HCT116 (cell line): ENCODE data around the gene GYPC. TPM values are rescaled to one million over a fixed set of nuclear protein-coding genes. Genes with fewer than 3 reads are reported as not detected.

Experiments used
- ATAC-seq: fragments of 200-7000 bp; cut with Tn5 transposase; 2 replicates; pipeline ENCODE4 v1.9.1; 2020; ENCODE audit warnings: mild to moderate bottlenecking, moderate library complexity
- BruUV-seq: library from RNA; stranded (reverse); fragments of 400-500 nt; replicated peaks from 2 replicates; lab custom pipeline; 2021; lab: Mats Ljungman, UMichigan
- CTCF ChIA-PET: fragments of 300-600 bp; sonication (Branson Sonifier 250); formaldehyde crosslinking; loops from one replicate; lab custom pipeline; 2021; ENCODE audit warnings: antibody characterized with exemption; lab: Charles Lee
- POLR2A ChIA-PET: fragments of 300-600, 350-600 bp; sonication (Branson Sonifier 250); formaldehyde crosslinking; loops from one replicate; lab custom pipeline; 2021; ENCODE audit warnings: antibody characterized with exemption; lab: Charles Lee
- RAD21 ChIA-PET, 2 experiments: fragments of 300-600 bp; sonication (Branson Sonifier 250); formaldehyde crosslinking; loops; one replicate each; lab custom pipeline; 2023; ENCODE audit warnings: low total read pairs in 2 of 2; ENCODE audit not compliant: uncharacterized antibody in 2 of 2, unreplicated experiment in 2 of 2, low non-redundant PET in 1 of 2; lab: Charles Lee
- DNase-seq: peaks from one replicate; pipeline ENCODE4 v3.0.0-alpha.2; 2010; ENCODE audit warnings: low read depth, low spot score
- H2AFZ ChIP-seq: fragments of 200-600 bp; shearing (Covaris generic), sonication (generic); 2 replicates; pipeline ENCODE4 v1.6.1; 2017; ENCODE audit warnings: low read depth, mixed run types, mixed read lengths, antibody characterized with exemption, low read length; ENCODE audit not compliant: poor library complexity, severe bottlenecking
- H3K27ac ChIP-seq: 2 replicates; pipeline ENCODE4 v1.5.1; 2012; ENCODE audit warnings: low read depth, low read length
- H3K27me3 ChIP-seq: fragments of 200-600 bp; sonication (generic); 2 replicates; pipeline ENCODE4 v1.6.1; 2016; ENCODE audit warnings: mixed run types, low read length, mixed read lengths; ENCODE audit not compliant: insufficient read depth
- H3K36me3 ChIP-seq, 2 experiments: fragments of 200-500 bp in 1 of 2; fragments of 200-600 bp in 1 of 2; sonication (Bioruptor generic) in 1 of 2; sonication (generic) in 1 of 2; 2 replicates each; pipeline versions ENCODE4 v1.5.1 to v1.6.1; 2014 to 2016; ENCODE audit warnings: low read length in 2 of 2, inconsistent platforms in 1 of 2, mixed read lengths in 1 of 2, mixed run types in 1 of 2; ENCODE audit not compliant: insufficient read depth in 2 of 2, control insufficient read depth in 1 of 2
- H3K4me1 ChIP-seq, 2 experiments: fragments of 200-600 bp in 1 of 2; sonication (generic) in 1 of 2; 2 replicates each; pipeline versions ENCODE4 v1.5.1 to v1.6.1; 2012 to 2017; ENCODE audit warnings: low read length in 2 of 2, inconsistent platforms in 1 of 2, mild to moderate bottlenecking in 1 of 2, mixed read lengths in 1 of 2, mixed run types in 1 of 2, moderate library complexity in 1 of 2; ENCODE audit not compliant: insufficient read depth in 2 of 2, control insufficient read depth in 1 of 2
- H3K4me2 ChIP-seq: fragments of 200-600 bp; sonication (generic); 2 replicates; pipeline ENCODE4 v1.6.1; 2017; ENCODE audit warnings: mixed run types, low read length, mixed read lengths
- H3K4me3 ChIP-seq, 2 experiments: fragments of 200-600 bp in 1 of 2; sonication (generic) in 1 of 2; replicated peaks in 1 of 2; 2 replicates each; pipeline ENCODE4 v1.5.1; 2011 to 2016; ENCODE audit warnings: low read length in 2 of 2, control low read depth in 1 of 2, low read depth in 1 of 2, mild to moderate bottlenecking in 1 of 2, mixed read lengths in 1 of 2, mixed run types in 1 of 2
- H3K79me2 ChIP-seq: fragments of 200-600 bp; sonication (generic); 2 replicates; pipeline ENCODE4 v1.6.1; 2017; ENCODE audit warnings: mild to moderate bottlenecking, mixed run types, low read length, moderate library complexity, mixed read lengths; ENCODE audit not compliant: insufficient read depth
- H3K9ac ChIP-seq: fragments of 200-600 bp; sonication (generic); 2 replicates; pipeline ENCODE4 v1.6.1; 2016; ENCODE audit warnings: low read length, mixed read lengths
- H3K9me2 ChIP-seq: fragments of 200-600 bp; sonication (generic), shearing (Covaris generic); 2 replicates; pipeline ENCODE4 v1.6.1; 2017; ENCODE audit warnings: mixed run types, mild to moderate bottlenecking, moderate library complexity; ENCODE audit not compliant: insufficient read depth
- H3K9me3 ChIP-seq, 2 experiments: fragments of 200-500 bp in 1 of 2; fragments of 200-600 bp in 1 of 2; sonication (Bioruptor generic) in 1 of 2; sonication (generic) in 1 of 2; 2 replicates each; pipeline ENCODE4 v1.6.1; 2014 to 2017; ENCODE audit warnings: low read length in 2 of 2, mixed read lengths in 2 of 2, inconsistent platforms in 1 of 2, low read depth in 1 of 2, mild to moderate bottlenecking in 1 of 2, mixed run types in 1 of 2, moderate library complexity in 1 of 2; ENCODE audit not compliant: control insufficient read depth in 1 of 2, insufficient read depth in 1 of 2
- H4K20me1 ChIP-seq: fragments of 200-600 bp; sonication (generic), shearing (Covaris generic); 2 replicates; pipeline ENCODE4 v1.6.1; 2017; ENCODE audit warnings: mixed run types, mild to moderate bottlenecking, moderate library complexity; ENCODE audit not compliant: insufficient read depth
- CBX3 ChIP-seq: IDR thresholded peaks from 2 replicates; pipeline ENCODE4 v1.6.1; 2012; ENCODE audit warnings: low read depth
- CEBPB ChIP-seq: IDR thresholded peaks from 2 replicates; pipeline ENCODE4 v1.6.1; 2012; ENCODE audit warnings: low read depth
- EGR1 ChIP-seq: IDR thresholded peaks from 2 replicates; pipeline ENCODE4 v1.6.1; 2012; ENCODE audit warnings: low read depth
- ELF1 ChIP-seq: IDR thresholded peaks from 2 replicates; pipeline ENCODE4 v1.6.1; 2012; ENCODE audit warnings: low read depth, borderline replicate concordance
- EZH2 ChIP-seq: fragments of 200-600 bp; sonication (generic); IDR thresholded peaks from 2 replicates; pipeline ENCODE4 v1.6.1; 2017; ENCODE audit warnings: antibody characterized with exemption, mixed run types
- POLR2AphosphoS5 ChIP-seq: IDR thresholded peaks from 2 replicates; pipeline ENCODE4 v1.6.1; 2011; ENCODE audit warnings: mild to moderate bottlenecking, low read depth, low read length, moderate library complexity
- RAD21 ChIP-seq: IDR thresholded peaks from 2 replicates; pipeline ENCODE4 v1.6.1; 2012; ENCODE audit warnings: low read depth, mild to moderate bottlenecking
- SIN3A ChIP-seq: IDR thresholded peaks from 2 replicates; pipeline ENCODE4 v1.6.1; 2012; ENCODE audit warnings: low read depth
- SP1 ChIP-seq: IDR thresholded peaks from 2 replicates; pipeline ENCODE4 v1.6.1; 2012; ENCODE audit warnings: low read depth
- SRF ChIP-seq: IDR thresholded peaks from 2 replicates; pipeline ENCODE4 v1.6.1; 2012; ENCODE audit warnings: low read depth
- TCF7L2 ChIP-seq: IDR thresholded peaks from 2 replicates; pipeline ENCODE4 v1.7.0; 2011; ENCODE audit warnings: borderline replicate concordance, inconsistent platforms; ENCODE audit not compliant: insufficient read depth, insufficient read length; ENCODE audit errors: extremely low read depth
- YY1 ChIP-seq: IDR thresholded peaks from 2 replicates; pipeline ENCODE4 v1.6.1; 2011; ENCODE audit warnings: low read length, low read depth, moderate library complexity, mild to moderate bottlenecking; ENCODE audit not compliant: insufficient replicate concordance; ENCODE audit errors: extremely low read depth
- ZFX ChIP-seq: fragments of 450-650 bp; IDR thresholded peaks from 2 replicates; pipeline ENCODE4 v1.6.1; 2017
- intact Hi-C: fragments of 100-400 bp; cut with micrococcal nuclease; formaldehyde crosslinking; loops from 2 replicates; pipeline ENCODE4 v1.10.0; 2022
- total RNA-seq: library from RNA; stranded (reverse); gene quantifications from one replicate; pipeline ENCODE4 v1.2.1, GENCODE V29; 2021; ENCODE audit not compliant: unreplicated experiment
- TF ChIP-seq, protein P1 (sequence below): IDR thresholded peaks from 2 replicates; pipeline ENCODE4 v1.6.1; 2012
- TF ChIP-seq, protein P2 (sequence below), 3 experiments: fragments of 200-600 bp in 1 of 3; sonication (generic) in 1 of 3; IDR thresholded peaks in 2 of 3; conservative IDR thresholded peaks in 1 of 3; 2 replicates each; pipeline ENCODE4 v1.5.1; 2012 to 2017; ENCODE audit warnings: low read depth in 2 of 3, low read length in 2 of 3, antibody characterized with exemption in 1 of 3, borderline replicate concordance in 1 of 3, control low read depth in 1 of 3, mild to moderate bottlenecking in 1 of 3, mixed read lengths in 1 of 3, mixed run types in 1 of 3, moderate library complexity in 1 of 3; ENCODE audit not compliant: insufficient read depth in 1 of 3
- TF ChIP-seq, protein P3 (sequence below): IDR thresholded peaks from 2 replicates; pipeline ENCODE4 v1.6.1; 2011; ENCODE audit warnings: mild to moderate bottlenecking, low read length, moderate library complexity; ENCODE audit not compliant: insufficient replicate concordance; ENCODE audit errors: extremely low read depth
- TF ChIP-seq, protein P4 (sequence below): IDR thresholded peaks from 2 replicates; pipeline ENCODE4 v1.6.1; 2012; ENCODE audit warnings: low read depth

The GYPC gene
- total RNA-seq, 1 experiment from 2014 or later: 0.66 TPM

DNA sequence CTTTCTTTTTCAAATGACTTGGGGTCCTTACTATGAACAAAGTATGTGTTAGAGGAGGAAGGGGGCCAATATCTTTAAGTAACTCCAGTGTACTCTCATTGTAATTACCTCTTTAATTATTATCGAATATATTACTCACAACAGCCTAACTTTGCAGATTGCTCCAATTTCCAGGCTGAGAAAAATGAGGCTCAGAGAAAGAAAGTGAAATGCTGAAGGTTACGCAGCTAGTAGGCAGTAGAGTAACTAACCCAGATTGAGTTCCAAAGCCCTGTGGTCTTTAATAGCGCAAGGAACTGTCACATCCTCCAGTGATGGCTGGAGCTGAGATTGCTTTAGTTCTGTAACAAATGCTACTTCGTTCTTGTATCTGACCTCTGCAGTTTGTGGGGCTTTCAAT is 2.2 kb upstream of the GYPC start:
- H3K9me2 ChIP-seq: no peaks in the 10 kb centered on the region
- no peak overlapping the region for H3K4me2 ChIP-seq
- no peak overlapping the region for H2AFZ ChIP-seq
- H3K9ac ChIP-seq: no peak overlapping the region
- ChIA-PET CTCF (interaction anchor here (1.7 kb wide), 1 partner anchor 11 kb away, joined by 4 read pairs; no protein-coding TSS in a partner anchor), POLR2A (no interaction called here), RAD21 (no interaction called here)
- H3K27ac ChIP-seq: no peak overlapping the region
- no peaks in the 10 kb centered on the region for H3K79me2 ChIP-seq
- ATAC-seq (no peak), DNase-seq (no peak)
- intact Hi-C loops: no loop called here
- no peaks in the 10 kb centered on the region for H4K20me1 ChIP-seq
- no peak overlapping the region for H3K4me3 ChIP-seq
- H3K36me3 ChIP-seq: no peaks in the 10 kb centered on the region
- TF ChIP-seq CBX3 (no peak), RAD21 (no peak), TCF7L2 (no peak), EZH2 (no peak), ZFX (no peak), SRF (no peak), SP1 (no peak), EGR1 (no peak), ELF1 (no peak), POLR2AphosphoS5 (no peak), SIN3A (no peak), YY1 (no peak), CEBPB (no peak)
- TF ChIP-seq, protein P1, sequence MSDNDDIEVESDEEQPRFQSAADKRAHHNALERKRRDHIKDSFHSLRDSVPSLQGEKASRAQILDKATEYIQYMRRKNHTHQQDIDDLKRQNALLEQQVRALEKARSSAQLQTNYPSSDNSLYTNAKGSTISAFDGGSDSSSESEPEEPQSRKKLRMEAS: no peak
- TF ChIP-seq, protein P2, sequence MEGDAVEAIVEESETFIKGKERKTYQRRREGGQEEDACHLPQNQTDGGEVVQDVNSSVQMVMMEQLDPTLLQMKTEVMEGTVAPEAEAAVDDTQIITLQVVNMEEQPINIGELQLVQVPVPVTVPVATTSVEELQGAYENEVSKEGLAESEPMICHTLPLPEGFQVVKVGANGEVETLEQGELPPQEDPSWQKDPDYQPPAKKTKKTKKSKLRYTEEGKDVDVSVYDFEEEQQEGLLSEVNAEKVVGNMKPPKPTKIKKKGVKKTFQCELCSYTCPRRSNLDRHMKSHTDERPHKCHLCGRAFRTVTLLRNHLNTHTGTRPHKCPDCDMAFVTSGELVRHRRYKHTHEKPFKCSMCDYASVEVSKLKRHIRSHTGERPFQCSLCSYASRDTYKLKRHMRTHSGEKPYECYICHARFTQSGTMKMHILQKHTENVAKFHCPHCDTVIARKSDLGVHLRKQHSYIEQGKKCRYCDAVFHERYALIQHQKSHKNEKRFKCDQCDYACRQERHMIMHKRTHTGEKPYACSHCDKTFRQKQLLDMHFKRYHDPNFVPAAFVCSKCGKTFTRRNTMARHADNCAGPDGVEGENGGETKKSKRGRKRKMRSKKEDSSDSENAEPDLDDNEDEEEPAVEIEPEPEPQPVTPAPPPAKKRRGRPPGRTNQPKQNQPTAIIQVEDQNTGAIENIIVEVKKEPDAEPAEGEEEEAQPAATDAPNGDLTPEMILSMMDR (IDR thresholded peaks at IDR 0.05 in 2 of 3, conservative IDR thresholded peaks at IDR 0.05 in 1 of 3; ENCODE audit: borderline replicate concordance in 1 of 3, insufficient read depth in 1 of 3, low read depth in 2 of 3, low read length in 2 of 3): no peak
- TF ChIP-seq, protein P3, sequence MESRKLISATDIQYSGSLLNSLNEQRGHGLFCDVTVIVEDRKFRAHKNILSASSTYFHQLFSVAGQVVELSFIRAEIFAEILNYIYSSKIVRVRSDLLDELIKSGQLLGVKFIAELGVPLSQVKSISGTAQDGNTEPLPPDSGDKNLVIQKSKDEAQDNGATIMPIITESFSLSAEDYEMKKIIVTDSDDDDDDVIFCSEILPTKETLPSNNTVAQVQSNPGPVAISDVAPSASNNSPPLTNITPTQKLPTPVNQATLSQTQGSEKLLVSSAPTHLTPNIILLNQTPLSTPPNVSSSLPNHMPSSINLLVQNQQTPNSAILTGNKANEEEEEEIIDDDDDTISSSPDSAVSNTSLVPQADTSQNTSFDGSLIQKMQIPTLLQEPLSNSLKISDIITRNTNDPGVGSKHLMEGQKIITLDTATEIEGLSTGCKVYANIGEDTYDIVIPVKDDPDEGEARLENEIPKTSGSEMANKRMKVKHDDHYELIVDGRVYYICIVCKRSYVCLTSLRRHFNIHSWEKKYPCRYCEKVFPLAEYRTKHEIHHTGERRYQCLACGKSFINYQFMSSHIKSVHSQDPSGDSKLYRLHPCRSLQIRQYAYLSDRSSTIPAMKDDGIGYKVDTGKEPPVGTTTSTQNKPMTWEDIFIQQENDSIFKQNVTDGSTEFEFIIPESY: no peak
- TF ChIP-seq, protein P4, sequence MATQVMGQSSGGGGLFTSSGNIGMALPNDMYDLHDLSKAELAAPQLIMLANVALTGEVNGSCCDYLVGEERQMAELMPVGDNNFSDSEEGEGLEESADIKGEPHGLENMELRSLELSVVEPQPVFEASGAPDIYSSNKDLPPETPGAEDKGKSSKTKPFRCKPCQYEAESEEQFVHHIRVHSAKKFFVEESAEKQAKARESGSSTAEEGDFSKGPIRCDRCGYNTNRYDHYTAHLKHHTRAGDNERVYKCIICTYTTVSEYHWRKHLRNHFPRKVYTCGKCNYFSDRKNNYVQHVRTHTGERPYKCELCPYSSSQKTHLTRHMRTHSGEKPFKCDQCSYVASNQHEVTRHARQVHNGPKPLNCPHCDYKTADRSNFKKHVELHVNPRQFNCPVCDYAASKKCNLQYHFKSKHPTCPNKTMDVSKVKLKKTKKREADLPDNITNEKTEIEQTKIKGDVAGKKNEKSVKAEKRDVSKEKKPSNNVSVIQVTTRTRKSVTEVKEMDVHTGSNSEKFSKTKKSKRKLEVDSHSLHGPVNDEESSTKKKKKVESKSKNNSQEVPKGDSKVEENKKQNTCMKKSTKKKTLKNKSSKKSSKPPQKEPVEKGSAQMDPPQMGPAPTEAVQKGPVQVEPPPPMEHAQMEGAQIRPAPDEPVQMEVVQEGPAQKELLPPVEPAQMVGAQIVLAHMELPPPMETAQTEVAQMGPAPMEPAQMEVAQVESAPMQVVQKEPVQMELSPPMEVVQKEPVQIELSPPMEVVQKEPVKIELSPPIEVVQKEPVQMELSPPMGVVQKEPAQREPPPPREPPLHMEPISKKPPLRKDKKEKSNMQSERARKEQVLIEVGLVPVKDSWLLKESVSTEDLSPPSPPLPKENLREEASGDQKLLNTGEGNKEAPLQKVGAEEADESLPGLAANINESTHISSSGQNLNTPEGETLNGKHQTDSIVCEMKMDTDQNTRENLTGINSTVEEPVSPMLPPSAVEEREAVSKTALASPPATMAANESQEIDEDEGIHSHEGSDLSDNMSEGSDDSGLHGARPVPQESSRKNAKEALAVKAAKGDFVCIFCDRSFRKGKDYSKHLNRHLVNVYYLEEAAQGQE: no peak
- no peaks in the 10 kb centered on the region for H3K27me3 ChIP-seq
- H3K9me3 ChIP-seq: no peaks in the 10 kb centered on the region
- H3K4me1 ChIP-seq: peaks cover 16 to 17% of the 10 kb centered on the region in 2 experiments
- BruUV-seq: no TSS peak
